Smooth muscle cell (in vitro differentiated cells): ENCODE results near the gene ZSWIM4. TPM values are rescaled to one million over a fixed set of nuclear protein-coding genes. Genes with fewer than 3 reads are reported as not detected.

Experiments used
- DNase-seq: peaks from one replicate; lab custom pipeline; 2025; ENCODE audit not compliant: unreplicated experiment; lab: John Stamatoyannopoulos, UW
- H2AFZ ChIP-seq: fragments of 200-600 bp; sonication (generic); 2 replicates; pipeline ENCODE4 v1.6.0; 2016; ENCODE audit warnings: antibody characterized with exemption, low read depth, mild to moderate bottlenecking
- H3F3A ChIP-seq: fragments of 200-600 bp; sonication (generic); 2 replicates; pipeline ENCODE4 v1.6.0; 2017; ENCODE audit warnings: antibody characterized with exemption, low read depth
- H3K27ac ChIP-seq: fragments of 200-600 bp; sonication (generic); 2 replicates; pipeline ENCODE4 v1.5.1; 2016; ENCODE audit warnings: low read depth, mild to moderate bottlenecking
- H3K27me3 ChIP-seq: fragments of 200-600 bp; sonication (generic); 2 replicates; pipeline ENCODE4 v1.6.1; 2016; ENCODE audit warnings: low read depth, mild to moderate bottlenecking
- H3K36me3 ChIP-seq: fragments of 200-600 bp; sonication (generic); 2 replicates; pipeline ENCODE4 v1.5.1; 2016; ENCODE audit warnings: low read depth
- H3K4me1 ChIP-seq: fragments of 200-600 bp; sonication (generic); 2 replicates; pipeline ENCODE4 v1.5.1; 2016; ENCODE audit warnings: low read depth
- H3K4me2 ChIP-seq: fragments of 200-600 bp; sonication (generic); 2 replicates; pipeline ENCODE4 v1.6.0; 2016; ENCODE audit warnings: mild to moderate bottlenecking
- H3K4me3 ChIP-seq: fragments of 200-600 bp; sonication (generic); 2 replicates; pipeline ENCODE4 v1.5.1; 2016; ENCODE audit warnings: mild to moderate bottlenecking
- H3K79me2 ChIP-seq: fragments of 200-600 bp; sonication (generic); 2 replicates; pipeline ENCODE4 v1.6.0; 2016; ENCODE audit warnings: low read depth, mild to moderate bottlenecking
- H3K9ac ChIP-seq: fragments of 200-600 bp; sonication (generic); 2 replicates; pipeline ENCODE4 v1.6.0; 2016; ENCODE audit warnings: low read depth
- H3K9me3 ChIP-seq: fragments of 200-600 bp; sonication (generic); replicated peaks from 2 replicates; pipeline ENCODE4 v1.5.1; 2016; ENCODE audit warnings: low read depth
- H4K20me1 ChIP-seq: fragments of 200-600 bp; sonication (generic); 2 replicates; pipeline ENCODE4 v1.6.0; 2016; ENCODE audit warnings: low read depth
- CTCF ChIP-seq: fragments of 200-600 bp; sonication (generic); IDR thresholded peaks from 2 replicates; pipeline ENCODE4 v1.5.1; 2017; ENCODE audit warnings: borderline replicate concordance, mild to moderate bottlenecking, antibody characterized with exemption; ENCODE audit not compliant: insufficient read depth, poor library complexity, severe bottlenecking
- WGBS: methylation state at CpG from one replicate; pipeline ENCODE4 v1.1.7; 2016; ENCODE audit warnings: low lambda C conversion rate; 5-methylcytosine and 5-hydroxymethylcytosine counted together
- polyA plus RNA-seq: library from polyadenylated mRNA; unstranded; fragments of >200 nt; fragmentation: Nextera tagmentation; extraction: Ambion mirVana; gene quantifications from 2 replicates; pipeline ENCODE4 v1.2.1, GENCODE V29; 2016
- total RNA-seq: library from RNA; depleted of rRNA; stranded (reverse); fragments of >200 nt; gene quantifications from 2 replicates; pipeline ENCODE4 v1.2.3, GENCODE V29; 2014

ZSWIM4 gene
- total and polyA plus RNA-seq, 2 experiments from 2014 or later, result 3.0 to 5.8 TPM

GRCh38 chr19:13794398-13794756 is 866 bp upstream of the ZSWIM4 start:
- TF ChIP-seq CTCF, result no peak
- no peaks in the 10 kb centered on the region for H3K9me3 ChIP-seq
- H3F3A ChIP-seq, result peaks cover 4% of the 10 kb centered on the region
- 54% methylated on average over 8 of the region's 8 CpGs for WGBS
- H3K27ac ChIP-seq, result peak overlapping the region; percentile 87
- no peaks in the 10 kb centered on the region for H3K36me3 ChIP-seq
- H2AFZ ChIP-seq, result peak overlapping the region; percentile 77
- H3K4me2 ChIP-seq, result peak overlapping the region; percentile 98
- H3K79me2 ChIP-seq, result peaks cover 13% of the 10 kb centered on the region
- H3K4me3 ChIP-seq, result peak overlapping the region; percentile 88
- H3K9ac ChIP-seq, result peak overlapping the region; percentile 96
- no peaks in the 10 kb centered on the region for H3K27me3 ChIP-seq
- peaks cover 3% of the 10 kb centered on the region for H4K20me1 ChIP-seq
- DNase-seq, result no peak
- H3K4me1 ChIP-seq, result peaks cover 12% of the 10 kb centered on the region

- Histone ChIP-seq H3K9ac (peak overlapping the region; percentile 86), H3F3A (peaks cover 4% of the 10 kb centered on the region), H3K4me1 (peaks cover 12% of the 10 kb centered on the region), H2AFZ (no peak overlapping the region), H3K27me3 (no peaks in the 10 kb centered on the region), H3K79me2 (peaks cover 13% of the 10 kb centered on the region), H3K9me3 (no peaks in the 10 kb centered on the region), H3K4me3 (peak overlapping the region; percentile 88), H3K27ac (peak overlapping the region; percentile 97), H4K20me1 (peaks cover 3% of the 10 kb centered on the region), H3K36me3 (no peaks in the 10 kb centered on the region), H3K4me2 (peak overlapping the region; percentile 96)
- no peak for DNase-seq
- TF ChIP-seq CTCF, result no peak
- 10% methylated on average over 6 of the region's 42 CpGs for WGBS
These were observed 505 bp downstream of the ZSWIM4 start for GRCh38 chr19:13795595-13796300.

GRCh38 chr19:13796301-13797057 is 1.2 kb downstream of the ZSWIM4 start:
- Histone ChIP-seq H3K27ac (peak overlapping the region; percentile 97), H3K27me3 (no peaks in the 10 kb centered on the region), H3K4me2 (peak overlapping the region; percentile 96), H3K79me2 (peaks cover 13% of the 10 kb centered on the region), H3K4me3 (peak overlapping the region; percentile 88), H3K9me3 (no peaks in the 10 kb centered on the region), H3K36me3 (no peaks in the 10 kb centered on the region), H3K9ac (peak overlapping the region; percentile 86), H4K20me1 (peaks cover 3% of the 10 kb centered on the region), H3K4me1 (peaks cover 12% of the 10 kb centered on the region), H2AFZ (no peak overlapping the region), H3F3A (peaks cover 4% of the 10 kb centered on the region)
- 22% methylated on average over 12 of the region's 12 CpGs for WGBS
- DNase-seq, result peak; percentile 33
- TF ChIP-seq CTCF, result no peak
